SU-DHL-6 (cell line): Measurements from ENCODE around the gene TMEM184A.

Source experiments
- H2AFZ ChIP-seq: fragments of 200-600 bp; sonication (generic); 2 replicates; pipeline ENCODE4 v1.6.1; 2014; ENCODE audit warnings: low read depth, mild to moderate bottlenecking, moderate library complexity, mixed read lengths, antibody characterized with exemption, low read length; ENCODE audit not compliant: severe bottlenecking
- H3F3A ChIP-seq: fragments of 200-600 bp; shearing (Covaris generic); 2 replicates; pipeline ENCODE4 v1.6.0; 2016; ENCODE audit warnings: antibody characterized with exemption, mild to moderate bottlenecking; ENCODE audit not compliant: insufficient read depth
- H3K27ac ChIP-seq: fragments of 200-600 bp; sonication (generic); 2 replicates; pipeline ENCODE4 v1.5.1; 2016; ENCODE audit warnings: low read depth, mild to moderate bottlenecking, low read length, moderate library complexity, mixed read lengths
- H3K27me3 ChIP-seq: fragments of 200-600 bp; sonication (generic), shearing (Covaris generic); 2 replicates; pipeline ENCODE4 v1.6.0; 2014; ENCODE audit warnings: mild to moderate bottlenecking, low read length
- H3K36me3 ChIP-seq: fragments of 200-600 bp; sonication (generic); 2 replicates; pipeline ENCODE4 v1.6.1; 2014; ENCODE audit warnings: mild to moderate bottlenecking, low read length, mixed read lengths
- H3K4me2 ChIP-seq: fragments of 300-600, 200-600 bp; shearing (Covaris generic), sonication (generic); 2 replicates; pipeline ENCODE4 v1.6.0; 2014; ENCODE audit warnings: low read length, low read depth, mild to moderate bottlenecking; ENCODE audit not compliant: poor library complexity, severe bottlenecking
- H3K4me3 ChIP-seq: fragments of 200-600 bp; sonication (generic); 2 replicates; pipeline ENCODE4 v1.5.1; 2014; ENCODE audit warnings: antibody characterized with exemption, low read length, mild to moderate bottlenecking, mixed read lengths; ENCODE audit not compliant: insufficient read depth, poor library complexity, severe bottlenecking
- H3K79me2 ChIP-seq: fragments of 200-600 bp; sonication (generic); 2 replicates; pipeline ENCODE4 v1.6.1; 2014; ENCODE audit warnings: mild to moderate bottlenecking, low read length, moderate library complexity; ENCODE audit not compliant: insufficient read depth
- H3K9ac ChIP-seq: fragments of 200-600 bp; sonication (generic); 2 replicates; pipeline ENCODE4 v1.7.0; 2014; ENCODE audit warnings: mild to moderate bottlenecking, low read length
- H3K9me2 ChIP-seq: fragments of 200-600 bp; sonication (generic); replicated peaks from 2 replicates; pipeline ENCODE4 v1.6.1; 2014; ENCODE audit warnings: low read length; ENCODE audit not compliant: insufficient read depth
- H3K9me3 ChIP-seq: fragments of 200-600 bp; sonication (generic); 2 replicates; pipeline ENCODE4 v1.6.1; 2014; ENCODE audit warnings: low read length, mixed read lengths; ENCODE audit not compliant: insufficient read depth
- H4K20me1 ChIP-seq: fragments of 200-600 bp; sonication (generic); 2 replicates; pipeline ENCODE4 v1.6.1; 2014; ENCODE audit warnings: low read depth, mild to moderate bottlenecking, antibody characterized with exemption, low read length, moderate library complexity, mixed read lengths
- CTCF ChIP-seq: fragments of 200-600 bp; sonication (generic); IDR thresholded peaks from one replicate; pipeline ENCODE4 v1.5.1; 2017; ENCODE audit warnings: antibody characterized with exemption, mild to moderate bottlenecking, low read length, moderate library complexity; ENCODE audit not compliant: insufficient read depth, poor library complexity, severe bottlenecking
- EZH2phosphoT487 ChIP-seq: fragments of 200-600 bp; sonication (generic), shearing (Covaris generic); conservative IDR thresholded peaks from 2 replicates; pipeline ENCODE4 v1.6.1; 2018; ENCODE audit warnings: mild to moderate bottlenecking, antibody characterized with exemption, low read length, moderate library complexity, mixed read lengths

The TMEM184A gene

GRCh38 chr7:1595027-1595426, 39.0 kb upstream of the TMEM184A start:
- no peaks in the 10 kb centered on the region for H3K27me3 ChIP-seq
- no peaks in the 10 kb centered on the region for H3K9me2 ChIP-seq
- H3K9ac ChIP-seq = no peak overlapping the region
- no peak for TF ChIP-seq CTCF
- TF ChIP-seq EZH2phosphoT487 = no peak
- H3K9me3 ChIP-seq = no peaks in the 10 kb centered on the region
- H3K4me3 ChIP-seq = no peak overlapping the region
- no peaks in the 10 kb centered on the region for H3K79me2 ChIP-seq
- no peak overlapping the region for H2AFZ ChIP-seq
- H3F3A ChIP-seq = no peaks in the 10 kb centered on the region
- H3K4me2 ChIP-seq = no peak overlapping the region
- H4K20me1 ChIP-seq = no peaks in the 10 kb centered on the region
- no peaks in the 10 kb centered on the region for H3K36me3 ChIP-seq
- no peak overlapping the region for H3K27ac ChIP-seq

DNA sequence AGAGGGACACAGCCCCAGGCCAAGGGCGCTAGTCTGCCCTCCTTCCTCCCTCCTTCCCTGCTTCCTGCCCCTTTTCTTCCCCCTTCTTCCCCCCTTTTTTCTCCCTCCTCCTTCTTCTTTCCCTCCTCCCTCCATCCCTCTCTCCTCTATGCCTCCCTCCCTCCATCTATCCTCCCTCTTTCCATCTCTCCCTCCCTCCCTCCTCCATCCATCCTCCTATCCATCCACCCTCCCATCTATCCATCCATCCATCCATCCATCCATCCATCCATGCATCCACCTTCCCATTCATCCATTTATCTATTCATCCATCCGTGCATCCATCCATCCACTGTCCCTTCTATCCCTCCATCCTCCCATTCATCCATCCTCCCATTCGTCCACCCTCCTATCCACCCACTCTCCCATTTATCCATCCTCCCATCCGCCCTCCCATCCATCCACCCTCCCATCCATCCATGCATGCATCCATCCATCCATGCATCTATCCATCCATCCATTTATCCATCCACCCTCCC, 38.0 kb upstream of the TMEM184A start:
- no peaks in the 10 kb centered on the region for H3K79me2 ChIP-seq
- H2AFZ ChIP-seq = no peak overlapping the region
- no peak overlapping the region for H3K9ac ChIP-seq
- H3K36me3 ChIP-seq = no peaks in the 10 kb centered on the region
- TF ChIP-seq EZH2phosphoT487 (no peak), CTCF (no peak)
- H3F3A ChIP-seq = no peaks in the 10 kb centered on the region
- no peak overlapping the region for H3K27ac ChIP-seq
- no peak overlapping the region for H3K4me2 ChIP-seq
- no peaks in the 10 kb centered on the region for H4K20me1 ChIP-seq
- no peaks in the 10 kb centered on the region for H3K9me2 ChIP-seq
- H3K9me3 ChIP-seq = no peaks in the 10 kb centered on the region
- no peaks in the 10 kb centered on the region for H3K27me3 ChIP-seq
- no peak overlapping the region for H3K4me3 ChIP-seq

- Histone ChIP-seq H3F3A (no peaks in the 10 kb centered on the region), H2AFZ (no peak overlapping the region), H3K27me3 (no peaks in the 10 kb centered on the region), H3K9ac (no peak overlapping the region), H3K4me3 (no peak overlapping the region), H3K4me2 (no peak overlapping the region), H3K9me3 (no peaks in the 10 kb centered on the region), H4K20me1 (no peaks in the 10 kb centered on the region), H3K79me2 (no peaks in the 10 kb centered on the region), H3K27ac (no peak overlapping the region), H3K36me3 (no peaks in the 10 kb centered on the region), H3K9me2 (no peaks in the 10 kb centered on the region)
- TF ChIP-seq CTCF (peak; percentile 50), EZH2phosphoT487 (no peak)
These were observed 37.3 kb upstream of the TMEM184A start for GRCh38 chr7:1593091-1593866.
